Epithelial cell of proximal tubule (primary cell): Measurements from ENCODE around the gene FBXL15. TPM values are rescaled to one million over a fixed set of nuclear protein-coding genes. Genes with fewer than 3 reads are reported as not detected.

Source experiments
- DNase-seq: peaks from one replicate; pipeline ENCODE4 v3.0.0-alpha.2; 2011; ENCODE audit warnings: low read depth
- H3K4me3 ChIP-seq: 2 replicates; pipeline ENCODE4 v1.5.1; 2011; ENCODE audit warnings: low read depth, mild to moderate bottlenecking, low read length
- total RNA-seq: library from RNA; depleted of rRNA; stranded (reverse); fragments of >200 nt; gene quantifications from 2 replicates; pipeline ENCODE4 v1.2.3, GENCODE V29; 2015
- TF ChIP-seq, protein P1 (sequence below): conservative IDR thresholded peaks from 2 replicates; pipeline ENCODE4 v1.5.1; 2012; ENCODE audit warnings: low read depth, mild to moderate bottlenecking, low read length

FBXL15 gene
- total RNA-seq, 1 donor from 2014 or later = 34.6 TPM

DNA sequence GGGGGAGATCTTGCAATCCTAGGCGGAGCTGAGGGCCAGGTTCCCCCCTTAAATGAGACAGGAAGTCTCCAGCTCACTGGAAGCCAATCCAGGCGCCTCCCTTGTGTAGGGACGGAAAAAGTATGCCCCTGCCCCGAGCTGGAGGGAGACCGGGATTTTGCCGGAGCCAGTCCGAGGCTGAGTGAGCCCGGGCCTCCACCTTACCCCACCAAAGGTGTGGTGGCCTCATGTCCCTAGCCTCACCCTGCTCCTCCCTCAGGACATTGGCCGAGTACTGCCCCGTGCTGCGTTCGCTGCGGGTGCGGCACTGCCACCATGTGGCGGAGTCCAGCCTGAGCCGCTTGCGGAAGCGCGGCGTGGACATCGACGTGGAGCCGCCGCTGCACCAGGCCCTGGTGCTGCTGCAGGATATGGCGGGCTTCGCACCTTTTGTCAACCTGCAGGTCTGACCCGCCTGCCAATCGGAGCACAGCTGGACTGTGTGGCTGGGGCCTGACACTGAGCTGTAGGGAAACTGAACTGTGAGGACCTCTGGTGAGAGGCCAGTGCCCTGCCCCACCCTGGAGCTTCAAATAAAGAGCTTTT lies 2.0 kb downstream of the FBXL15 start:
- H3K4me3 ChIP-seq = peak overlapping the region; percentile 96
- TF ChIP-seq, protein P1, sequence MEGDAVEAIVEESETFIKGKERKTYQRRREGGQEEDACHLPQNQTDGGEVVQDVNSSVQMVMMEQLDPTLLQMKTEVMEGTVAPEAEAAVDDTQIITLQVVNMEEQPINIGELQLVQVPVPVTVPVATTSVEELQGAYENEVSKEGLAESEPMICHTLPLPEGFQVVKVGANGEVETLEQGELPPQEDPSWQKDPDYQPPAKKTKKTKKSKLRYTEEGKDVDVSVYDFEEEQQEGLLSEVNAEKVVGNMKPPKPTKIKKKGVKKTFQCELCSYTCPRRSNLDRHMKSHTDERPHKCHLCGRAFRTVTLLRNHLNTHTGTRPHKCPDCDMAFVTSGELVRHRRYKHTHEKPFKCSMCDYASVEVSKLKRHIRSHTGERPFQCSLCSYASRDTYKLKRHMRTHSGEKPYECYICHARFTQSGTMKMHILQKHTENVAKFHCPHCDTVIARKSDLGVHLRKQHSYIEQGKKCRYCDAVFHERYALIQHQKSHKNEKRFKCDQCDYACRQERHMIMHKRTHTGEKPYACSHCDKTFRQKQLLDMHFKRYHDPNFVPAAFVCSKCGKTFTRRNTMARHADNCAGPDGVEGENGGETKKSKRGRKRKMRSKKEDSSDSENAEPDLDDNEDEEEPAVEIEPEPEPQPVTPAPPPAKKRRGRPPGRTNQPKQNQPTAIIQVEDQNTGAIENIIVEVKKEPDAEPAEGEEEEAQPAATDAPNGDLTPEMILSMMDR = peak; percentile 75
- no peak for DNase-seq

DNA sequence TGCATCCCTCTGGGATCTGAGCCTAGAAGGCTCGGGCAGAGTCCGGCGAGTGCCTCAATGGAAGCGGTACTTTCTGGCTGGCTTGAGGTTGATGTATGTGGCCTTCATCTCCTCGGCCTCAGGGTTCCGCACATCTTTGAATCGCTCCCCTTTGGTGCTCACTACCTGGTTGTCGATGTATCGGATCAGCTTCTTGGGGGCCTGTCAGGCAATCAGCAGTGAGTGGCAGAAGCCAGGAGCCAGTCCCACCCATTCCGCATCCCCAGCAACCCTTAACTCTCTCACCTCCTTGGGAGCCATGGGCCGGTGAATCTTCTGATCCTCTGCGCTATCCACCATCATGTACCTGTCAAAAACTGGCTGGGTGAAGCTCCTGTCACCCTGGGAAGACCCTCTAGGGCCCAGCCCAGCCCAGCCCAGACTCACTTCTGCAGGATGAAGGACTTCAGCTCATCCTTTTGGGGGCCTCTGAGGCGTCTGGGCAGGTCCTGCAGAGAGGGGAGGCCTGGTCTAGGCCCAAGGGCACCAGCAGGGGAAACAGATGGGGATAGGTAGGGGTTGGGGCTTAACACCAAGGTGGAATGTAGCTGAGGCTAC lies 2.8 kb downstream of the FBXL15 start:
- TF ChIP-seq, protein P1 = no peak
- no peak overlapping the region for H3K4me3 ChIP-seq
- no peak for DNase-seq

DNA sequence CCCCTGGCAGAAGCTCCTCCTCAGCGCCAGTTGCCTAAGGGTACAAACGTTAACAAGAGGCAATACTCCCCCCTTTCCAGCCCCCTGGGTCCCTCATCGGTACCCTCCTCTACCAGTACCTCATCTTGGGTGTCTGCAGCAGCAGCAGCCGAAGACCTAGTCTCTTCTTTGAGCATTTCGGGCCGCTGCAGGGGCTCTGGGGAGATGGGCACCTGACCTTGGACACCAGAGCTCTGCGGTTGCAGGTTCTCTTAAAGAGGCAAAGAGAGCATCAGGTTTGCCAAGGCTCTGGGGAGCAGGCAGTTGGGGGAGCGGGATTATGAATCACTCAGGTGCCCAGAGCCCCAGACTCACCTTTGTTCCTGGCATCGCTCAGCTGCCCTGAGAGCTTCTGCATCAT lies 3.5 kb downstream of the FBXL15 start:
- DNase-seq = no peak
- TF ChIP-seq, protein P1 = no peak
- H3K4me3 ChIP-seq = no peak overlapping the region

DNA sequence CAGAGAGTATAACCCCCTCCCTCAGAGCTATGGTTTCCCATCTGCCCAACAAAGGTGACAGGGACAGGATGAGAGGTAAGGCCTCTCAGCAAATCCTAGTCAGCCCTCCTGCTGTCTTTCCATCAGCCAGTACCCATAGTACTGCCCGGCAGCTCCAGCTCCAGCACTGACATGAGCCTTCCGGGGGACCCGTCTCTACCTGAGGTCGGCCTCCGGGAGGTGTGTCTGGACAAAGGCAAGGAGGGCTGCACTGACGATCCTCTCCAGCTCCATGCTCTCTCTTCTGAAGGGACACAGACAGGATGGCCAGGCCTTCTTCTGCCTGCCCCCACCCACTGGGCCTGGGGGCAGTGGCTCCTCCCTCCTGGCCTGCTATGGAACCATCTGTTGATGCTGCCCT lies 4.3 kb downstream of the FBXL15 start:
- H3K4me3 ChIP-seq = no peak overlapping the region
- TF ChIP-seq, protein P1 = no peak
- no peak for DNase-seq

DNA sequence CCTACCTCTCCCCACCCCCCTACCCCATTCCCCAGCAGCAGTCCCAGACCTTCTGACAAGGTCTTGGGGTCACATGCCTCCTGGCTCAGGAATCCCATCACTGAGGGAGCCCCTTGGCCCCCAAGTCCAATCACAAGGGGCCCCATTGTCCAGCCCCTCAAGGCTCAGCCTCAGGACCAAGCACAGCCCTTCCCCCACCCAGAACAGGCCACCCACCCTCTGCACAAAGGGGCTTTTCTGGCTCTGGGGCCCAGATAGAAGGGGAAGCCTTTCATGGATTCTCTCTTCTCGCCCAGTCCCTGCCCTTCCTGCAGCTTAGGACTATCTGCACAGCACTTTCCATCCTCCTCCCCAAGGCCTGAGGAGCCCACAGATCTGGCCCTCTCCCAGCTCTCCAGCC lies 4.8 kb downstream of the FBXL15 start:
- no peak for DNase-seq

DNA sequence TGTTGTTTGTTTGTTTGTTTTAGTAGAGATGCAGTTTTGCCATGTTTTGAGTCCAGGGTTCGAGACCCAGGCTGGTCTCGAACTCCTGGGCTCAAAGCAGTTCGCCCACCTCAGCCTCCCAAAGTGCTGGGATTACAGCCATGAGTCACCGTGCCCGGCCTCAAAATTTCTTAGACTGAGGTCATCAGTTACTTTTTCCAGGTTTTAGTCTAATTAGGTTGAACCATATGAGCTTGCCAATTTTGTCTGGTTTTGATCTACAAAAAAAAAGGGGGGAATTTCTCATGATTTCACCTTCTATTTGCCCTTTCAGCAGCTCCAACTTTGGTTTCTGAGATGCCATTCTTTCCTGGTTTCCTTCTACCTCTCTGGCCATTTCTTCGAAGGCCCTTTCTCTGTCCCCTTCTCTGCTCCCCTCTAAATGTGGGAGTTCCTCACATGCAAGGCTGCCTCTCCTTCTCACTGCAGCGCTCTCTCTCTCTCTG lies 6.2 kb downstream of the FBXL15 start:
- H3K4me3 ChIP-seq = no peak overlapping the region
- TF ChIP-seq, protein P1 = no peak
- DNase-seq = no peak

More for the DNA sequence above, 4.8 kb downstream of the FBXL15 start:
- no peak overlapping the region for H3K4me3 ChIP-seq
- TF ChIP-seq, protein P1 = no peak

DNA sequence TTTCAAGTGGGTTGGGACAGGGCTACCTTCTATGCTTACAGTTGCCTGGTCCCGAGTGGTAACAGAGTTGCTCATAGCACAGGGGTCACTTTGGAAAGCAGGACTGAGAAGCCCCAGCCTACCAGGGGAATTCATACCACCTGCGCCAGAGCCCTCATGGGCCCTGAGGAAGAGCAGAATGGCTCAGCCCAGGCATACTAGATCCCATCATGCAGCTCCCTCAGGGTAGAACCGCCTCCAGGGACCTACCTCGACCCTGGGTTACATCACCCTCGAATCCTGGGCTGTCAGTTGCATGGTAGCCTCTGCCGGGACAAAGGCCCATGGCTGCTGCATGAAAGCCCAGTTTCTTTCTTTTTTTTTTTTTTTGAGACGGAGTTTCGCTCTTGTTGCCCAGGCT lies 8.8 kb downstream of the FBXL15 start:
- no peak for DNase-seq
- TF ChIP-seq, protein P1 = no peak
- no peak overlapping the region for H3K4me3 ChIP-seq
